Natural killer cell (primary cell): Measurements from ENCODE around the gene TM2D3. TPM values are rescaled to one million over a fixed set of nuclear protein-coding genes. Genes with fewer than 3 reads are reported as not detected.

Experiments used
- ATAC-seq, 3 donors: fragments of 150-1000 bp in 2 of 3; fragments of 200-7000 bp in 1 of 3; cut with Tn5 transposase; 1 replicate in 1 of 3; 2 replicates in 2 of 3; pipeline ENCODE4 v1.10.0; 2021; ENCODE audit warnings: mild to moderate bottlenecking in 2 of 3, moderate library complexity in 2 of 3
- DNase-seq, 2 donors: peaks; one replicate each; pipeline versions ENCODE4 v3.0.0 to v3.0.0-alpha.2; 2013 to 2021; ENCODE audit warnings: mixed read lengths in 1 of 2
- H3K27ac ChIP-seq: one replicate; pipeline ENCODE4 v1.5.1; 2013; ENCODE audit warnings: mild to moderate bottlenecking, low read length
- H3K27me3 ChIP-seq: one replicate; pipeline ENCODE4 v1.6.1; 2013; ENCODE audit warnings: low read length; ENCODE audit not compliant: control insufficient read depth, insufficient read depth
- H3K36me3 ChIP-seq: one replicate; pipeline ENCODE4 v1.6.1; 2013; ENCODE audit warnings: low read length; ENCODE audit not compliant: control insufficient read depth, insufficient read depth
- H3K4me1 ChIP-seq: one replicate; pipeline ENCODE4 v1.6.1; 2013; ENCODE audit warnings: low read length; ENCODE audit not compliant: control insufficient read depth, insufficient read depth
- H3K4me3 ChIP-seq: one replicate; pipeline ENCODE4 v1.5.1; 2013; ENCODE audit warnings: low read length
- H3K9me3 ChIP-seq: one replicate; pipeline ENCODE4 v1.6.1; 2013; ENCODE audit warnings: low read length; ENCODE audit not compliant: control insufficient read depth, insufficient read depth
- H3K27ac Mint-ChIP-seq, 2 donors: one replicate each; pipeline ENCODE4 v1.8.0; 2022; ENCODE audit warnings: mild to moderate bottlenecking in 2 of 2, mixed read lengths in 2 of 2, moderate library complexity in 1 of 2
- H3K27me3 Mint-ChIP-seq, 2 donors: one replicate each; pipeline ENCODE4 v1.8.0; 2022; ENCODE audit warnings: low read depth in 2 of 2, mixed read lengths in 2 of 2
- H3K36me3 Mint-ChIP-seq: one replicate; pipeline ENCODE4 v1.8.0; 2022; ENCODE audit warnings: mixed read lengths
- H3K4me1 Mint-ChIP-seq, 2 donors: one replicate each; pipeline ENCODE4 v1.8.0; 2022; ENCODE audit warnings: mixed read lengths in 2 of 2
- H3K4me3 Mint-ChIP-seq: one replicate; pipeline ENCODE4 v1.8.0; 2022; ENCODE audit warnings: mild to moderate bottlenecking, moderate library complexity, mixed read lengths
- H3K9me3 Mint-ChIP-seq, 2 donors: one replicate each; pipeline ENCODE4 v1.8.0; 2022; ENCODE audit warnings: mixed read lengths in 2 of 2
- CTCF ChIP-seq: fragments of 200-600 bp; IDR thresholded peaks from one replicate; pipeline ENCODE4 v1.8.0; 2022; ENCODE audit warnings: antibody characterized with exemption
- WGBS: methylation state at CpG from one replicate; pipeline ENCODE4 v1.1.7; 2013; ENCODE audit warnings: missing lambda C conversion rate; ENCODE audit not compliant: insufficient coverage; 5-methylcytosine and 5-hydroxymethylcytosine counted together
- intact Hi-C: fragments of 100-400 bp; cut with micrococcal nuclease; formaldehyde crosslinking; loops from one replicate; pipeline ENCODE4 v1.14.2; 2022
- total RNA-seq, 4 donors: library from RNA; stranded (reverse); fragments of 120-200 nt in 1 of 4; gene quantifications; one replicate each; pipeline versions ENCODE4 v1.2.3 to v1.2.4, GENCODE V29; 2013 to 2022

Gene TM2D3
- total RNA-seq, 3 donors from 2014 or later (not counting 1 experiment from before 2014, with no cell fraction given) = 59.4 to 76.4 (median 71.2) TPM

- Histone ChIP-seq H3K4me1 (no peaks in the 10 kb centered on the region), H3K27me3 (no peaks in the 10 kb centered on the region), H3K36me3 (peaks cover 39% of the 10 kb centered on the region), H3K27ac (no peak overlapping the region), H3K9me3 (no peaks in the 10 kb centered on the region), H3K4me3 (no peak overlapping the region)
- peak in 1 of 3 donors; percentile 53 for ATAC-seq
- H3K27ac Mint-ChIP-seq = peak overlapping the region in 1 of 2 donors; percentile 42
- no peak for TF ChIP-seq CTCF
- H3K4me1 Mint-ChIP-seq = no peaks in the 10 kb centered on the region
- H3K9me3 Mint-ChIP-seq = no peaks in the 10 kb centered on the region
- intact Hi-C loops = no loop called here
- H3K4me3 Mint-ChIP-seq = no peak overlapping the region
- H3K27me3 Mint-ChIP-seq = no peaks in the 10 kb centered on the region
- H3K36me3 Mint-ChIP-seq = peaks cover 10% of the 10 kb centered on the region
- no peak for DNase-seq
- WGBS = 79% methylated on average over 16 of the region's 16 CpGs
Measured at GRCh38 chr15:101675796-101676582, 23.8 kb upstream of the TM2D3 start.

- H3K9me3 Mint-ChIP-seq = no peaks in the 10 kb centered on the region
- ATAC-seq = no peak
- H3K4me3 Mint-ChIP-seq = no peak overlapping the region
- DNase-seq = no peak
- no peak overlapping the region for H3K27ac Mint-ChIP-seq
- 88% methylated on average over 5 of the region's 5 CpGs for WGBS
- H3K9me3 ChIP-seq = no peaks in the 10 kb centered on the region
- H3K4me3 ChIP-seq = no peak overlapping the region
- no peak overlapping the region for H3K27ac ChIP-seq
- no peaks in the 10 kb centered on the region for H3K4me1 ChIP-seq
- no peak for TF ChIP-seq CTCF
- intact Hi-C loops = no loop called here
- H3K4me1 Mint-ChIP-seq = no peaks in the 10 kb centered on the region
- H3K27me3 ChIP-seq = no peaks in the 10 kb centered on the region
- H3K27me3 Mint-ChIP-seq = no peaks in the 10 kb centered on the region
- peaks cover 10% of the 10 kb centered on the region for H3K36me3 Mint-ChIP-seq
- peaks cover 41% of the 10 kb centered on the region for H3K36me3 ChIP-seq
Measured at GRCh38 chr15:101675015-101675414, 22.8 kb upstream of the TM2D3 start.

GRCh38 chr15:101672298-101672697 is 20.1 kb upstream of the TM2D3 start:
- no peaks in the 10 kb centered on the region for H3K27me3 Mint-ChIP-seq
- H3K4me1 ChIP-seq = no peaks in the 10 kb centered on the region
- WGBS = 95% methylated on average over 9 of the region's 9 CpGs
- H3K36me3 Mint-ChIP-seq = no peaks in the 10 kb centered on the region
- intact Hi-C loops = no loop called here
- TF ChIP-seq CTCF = no peak
- no peak for ATAC-seq
- no peaks in the 10 kb centered on the region for H3K9me3 Mint-ChIP-seq
- no peak overlapping the region for H3K4me3 ChIP-seq
- H3K9me3 ChIP-seq = no peaks in the 10 kb centered on the region
- no peak for DNase-seq
- no peaks in the 10 kb centered on the region for H3K27me3 ChIP-seq
- H3K4me3 Mint-ChIP-seq = no peak overlapping the region
- no peak overlapping the region for H3K27ac ChIP-seq
- no peak overlapping the region for H3K27ac Mint-ChIP-seq
- H3K4me1 Mint-ChIP-seq = no peaks in the 10 kb centered on the region
- H3K36me3 ChIP-seq = peaks cover 46% of the 10 kb centered on the region

GRCh38 chr15:101669744-101670143 is 17.6 kb upstream of the TM2D3 start:
- intact Hi-C loops = no loop called here
- Mint-ChIP-seq H3K4me3 (no peak overlapping the region), H3K27me3 (no peaks in the 10 kb centered on the region), H3K36me3 (no peaks in the 10 kb centered on the region), H3K4me1 (no peaks in the 10 kb centered on the region), H3K27ac (no peak overlapping the region), H3K9me3 (no peaks in the 10 kb centered on the region)
- TF ChIP-seq CTCF = no peak
- H3K27ac ChIP-seq = no peak overlapping the region
- no peak for DNase-seq
- no peak overlapping the region for H3K4me3 ChIP-seq
- H3K36me3 ChIP-seq = peaks cover 43% of the 10 kb centered on the region
- 97% methylated on average over 2 of the region's 3 CpGs for WGBS
- H3K4me1 ChIP-seq = no peaks in the 10 kb centered on the region
- ATAC-seq = no peak
- H3K9me3 ChIP-seq = no peaks in the 10 kb centered on the region
- H3K27me3 ChIP-seq = no peaks in the 10 kb centered on the region
